H4 (cell line): Measurements from ENCODE around the gene RHOF. TPM values are rescaled to one million over a fixed set of nuclear protein-coding genes. Genes with fewer than 3 reads are reported as not detected.
"Not testable (repeated sequence)": the region's sequence is repeated elsewhere in the genome, so short reads cannot be mapped to it uniquely, and the experiment has no call there.

Experiments
- DNase-seq: peaks from one replicate; pipeline ENCODE4 v3.0.0-alpha.2; 2015; ENCODE audit warnings: low spot score
- total RNA-seq: library from RNA; depleted of rRNA; stranded (reverse); fragments of >200 nt; shearing (Covaris generic); gene quantifications from 2 replicates; pipeline ENCODE4 v1.2.3, GENCODE V29; 2014

RHOF gene
- total RNA-seq, 1 experiment from 2014 or later = 0.99 TPM

DNA sequence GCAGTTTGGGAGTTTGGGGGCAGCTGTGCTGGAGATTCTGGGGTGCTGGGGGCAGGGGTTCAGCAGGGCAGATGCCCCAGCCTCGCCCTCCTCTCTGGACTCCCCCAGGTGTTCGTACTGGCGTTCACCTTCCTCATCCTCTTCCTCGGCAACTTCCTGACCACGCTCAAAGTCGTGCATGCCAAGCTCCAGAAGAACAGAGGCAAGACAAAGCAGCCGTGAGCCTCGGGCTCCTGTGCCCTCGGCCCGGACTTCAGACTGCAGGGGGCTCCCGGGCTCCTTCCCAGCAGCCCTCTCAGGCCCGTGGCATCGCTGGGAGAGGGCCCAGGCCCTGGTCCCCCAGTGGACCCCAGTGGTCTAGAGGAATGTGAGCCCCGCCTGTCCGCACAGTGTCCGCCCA, 18.0 kb downstream of the RHOF start:
- no peak for DNase-seq

DNA sequence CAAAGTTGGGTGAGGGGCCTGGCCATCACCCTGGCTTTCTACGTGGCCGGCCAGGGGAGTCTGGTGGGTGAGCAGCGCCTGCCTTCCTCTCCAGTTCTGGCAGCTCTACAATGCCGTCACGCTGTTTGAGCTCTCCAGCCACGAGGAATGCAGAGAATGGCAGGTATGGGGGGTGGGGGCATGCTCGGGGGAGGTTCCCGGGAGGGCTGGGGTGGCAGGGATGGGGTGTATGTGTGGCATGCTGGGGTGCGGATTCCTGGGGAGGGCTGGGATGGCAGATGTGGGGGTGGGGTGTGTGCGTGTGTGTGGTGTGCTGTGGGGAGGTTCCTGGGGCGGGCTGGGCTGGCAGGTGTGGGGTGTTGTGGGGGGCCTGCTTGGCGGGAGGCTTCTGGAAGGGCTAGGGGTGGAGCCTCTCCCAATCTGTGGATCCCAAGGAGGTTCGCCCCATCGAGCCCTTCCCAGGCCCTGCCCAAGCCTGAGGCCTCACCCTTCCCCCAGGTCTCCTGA, 18.5 kb downstream of the RHOF start:
- no peak for DNase-seq

DNA sequence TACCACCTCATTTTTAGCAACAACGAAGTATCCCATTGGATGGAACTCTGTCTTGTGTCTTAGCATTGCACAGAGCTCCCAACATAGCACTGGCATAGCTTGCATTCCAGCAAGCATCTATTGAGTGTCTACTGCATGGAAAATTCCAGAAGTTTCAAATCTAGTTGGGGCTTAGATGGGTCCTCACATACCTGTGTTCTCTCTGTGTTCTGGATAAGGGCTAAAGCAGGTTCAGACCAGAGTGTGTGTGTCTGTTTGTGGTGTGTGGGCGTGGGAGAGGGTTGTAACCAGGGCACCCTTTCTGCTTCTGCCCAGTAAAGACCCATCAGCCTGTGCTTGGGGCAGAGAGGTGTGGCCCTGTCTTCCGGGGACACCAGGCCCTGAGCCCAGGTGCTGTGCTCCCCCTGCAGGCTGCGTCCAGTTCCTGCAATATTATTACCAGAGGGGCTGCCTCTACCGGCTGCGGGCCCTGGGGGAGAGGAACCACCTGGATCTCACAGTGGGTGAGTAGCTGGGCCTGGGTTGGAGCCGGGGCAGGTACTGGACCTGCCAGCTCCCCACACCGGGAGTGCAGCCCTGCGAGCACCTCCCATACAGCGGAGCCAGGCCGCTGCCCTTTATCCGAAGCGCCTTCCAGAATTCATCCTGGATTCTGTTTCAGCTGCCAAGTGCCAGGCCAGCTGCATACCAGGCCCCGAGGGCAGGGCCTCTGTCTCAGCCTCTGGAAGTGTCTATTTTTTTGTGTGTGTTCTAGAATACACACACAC, 20.3 kb downstream of the RHOF start:
- peak; percentile 57 for DNase-seq

DNA sequence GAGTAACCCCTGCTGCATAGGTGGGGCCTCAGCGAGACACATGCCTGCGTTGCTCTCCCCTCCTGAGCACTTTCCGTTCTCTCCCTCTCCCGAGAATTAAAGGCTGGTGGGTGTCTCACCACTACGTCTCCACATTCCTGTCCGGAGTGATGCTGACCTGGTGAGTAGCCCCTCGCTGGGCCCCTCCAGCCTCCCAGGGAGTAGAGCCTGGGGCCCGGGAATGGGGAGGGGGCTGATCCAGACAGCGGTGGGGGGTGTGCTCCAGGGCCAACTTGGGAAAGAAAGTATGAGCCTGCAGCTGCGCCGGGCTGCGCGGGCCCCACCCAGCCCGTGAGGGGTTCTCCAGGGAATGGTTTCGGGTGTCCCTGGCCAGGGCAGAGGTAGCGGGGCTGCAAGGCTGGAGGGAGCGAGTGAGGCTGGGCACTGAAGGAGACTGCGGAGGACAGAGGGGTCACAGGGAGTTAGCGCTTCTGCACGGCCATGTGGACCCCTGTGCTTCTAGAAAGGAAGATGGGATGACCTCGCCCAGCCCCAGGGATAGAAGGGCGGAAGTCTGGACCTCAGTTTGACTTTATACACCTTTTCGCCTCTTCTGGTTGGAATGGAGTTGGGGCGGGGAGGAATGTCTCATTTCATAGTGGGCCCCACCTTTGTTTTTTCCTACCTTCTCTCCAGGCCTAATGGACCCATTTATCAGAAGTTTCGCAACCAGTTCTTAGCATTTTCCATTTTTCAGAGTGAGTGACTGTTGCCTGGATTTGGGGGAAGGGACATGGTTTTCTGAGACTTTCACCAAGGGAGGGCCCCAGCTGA, 22.5 kb downstream of the RHOF start:
- no peak for DNase-seq

DNA sequence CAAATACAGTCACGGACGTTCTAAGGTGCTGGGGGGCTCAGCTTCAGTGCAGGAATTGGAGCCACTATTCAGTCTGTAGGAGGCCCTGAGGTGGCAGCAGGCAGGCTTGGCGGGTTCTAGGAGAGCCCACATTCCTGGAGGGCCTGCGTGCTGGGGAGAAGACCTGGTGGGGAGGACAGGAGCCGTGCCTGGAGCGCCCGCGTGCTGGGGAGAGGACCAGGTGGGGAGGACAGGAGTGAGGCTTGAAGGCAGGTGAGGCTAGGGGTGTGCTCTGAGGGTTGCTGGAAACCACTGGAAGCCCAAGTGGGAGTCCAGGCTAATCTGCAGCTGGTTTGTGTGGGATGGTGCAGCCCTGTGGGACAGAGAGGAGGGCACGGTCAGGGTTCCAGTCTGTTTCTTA, 23.1 kb downstream of the RHOF start:
- DNase-seq = no peak

DNA sequence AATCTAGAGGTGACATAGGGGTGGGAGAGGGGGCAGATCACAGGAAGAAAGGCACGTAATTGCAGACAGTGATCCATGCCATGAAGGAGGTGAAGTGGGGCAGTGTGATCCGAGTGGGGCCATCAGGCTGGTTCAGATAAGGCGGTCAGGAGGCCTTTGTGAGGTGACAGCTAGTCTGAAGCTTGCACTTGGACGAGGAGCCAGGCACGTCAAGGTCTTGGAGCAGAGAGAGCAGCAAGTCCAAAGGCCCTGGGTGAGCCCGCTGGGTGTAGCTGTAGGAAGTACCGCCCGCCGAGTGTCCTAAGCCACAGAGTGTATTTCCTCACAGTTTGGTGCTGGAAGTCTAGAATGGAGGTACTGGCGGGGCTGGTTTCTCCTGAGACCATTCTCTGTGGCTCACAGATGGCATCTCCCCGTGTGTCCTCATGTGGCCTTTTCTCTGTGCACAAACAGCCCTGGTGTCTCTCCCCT, 23.6 kb downstream of the RHOF start:
- no peak for DNase-seq

DNA sequence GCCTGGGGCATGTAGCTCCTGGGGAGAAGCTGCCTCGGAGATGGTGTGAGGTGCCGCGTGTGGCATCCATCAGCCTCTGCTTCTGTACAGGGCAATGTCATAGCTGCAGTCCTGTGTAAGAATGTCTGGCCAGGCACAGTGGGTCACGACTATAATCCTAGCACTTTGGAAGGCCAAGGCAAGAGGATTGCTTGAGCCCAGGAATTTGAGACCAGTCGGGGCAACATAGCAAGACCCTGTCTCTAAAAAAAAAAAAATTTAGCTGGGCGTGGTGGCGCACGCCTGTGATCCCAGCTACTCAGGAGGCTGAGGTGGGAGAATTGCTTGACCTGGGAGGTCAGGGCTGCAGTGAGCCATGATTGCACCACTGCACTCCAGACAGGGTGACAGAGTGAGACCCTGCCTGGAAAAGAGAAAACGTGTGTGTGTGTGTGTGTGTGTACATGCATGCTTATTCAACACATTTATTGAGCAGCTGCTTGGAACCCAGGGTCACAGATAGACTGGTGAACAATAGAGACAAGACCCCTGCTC, 24.1 kb downstream of the RHOF start:
- DNase-seq = no peak

DNA sequence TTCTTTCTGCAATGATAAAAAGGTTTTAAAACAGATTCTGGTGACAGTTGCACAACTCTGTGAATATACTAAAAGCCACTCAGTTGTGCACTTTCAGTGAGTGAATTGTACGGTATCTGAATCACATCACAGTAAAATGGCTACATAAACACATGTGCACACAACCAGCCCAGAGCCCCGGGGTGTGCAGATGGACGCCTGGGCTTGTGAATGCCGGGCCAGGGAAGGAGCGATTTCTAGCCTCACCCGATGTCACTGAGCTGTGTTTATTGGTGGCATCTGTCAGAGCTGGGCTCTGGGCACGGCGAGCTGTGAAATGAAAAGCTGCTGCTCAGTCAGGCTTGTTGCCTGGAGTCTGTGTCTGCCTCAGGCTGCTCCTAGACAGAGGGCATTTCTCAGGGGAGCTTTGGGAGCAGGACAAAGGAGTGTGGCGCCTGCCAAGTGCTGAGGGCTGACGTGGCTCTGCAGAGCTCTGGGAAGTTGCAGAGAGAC, 25.9 kb downstream of the RHOF start:
- DNase-seq = no peak

DNA sequence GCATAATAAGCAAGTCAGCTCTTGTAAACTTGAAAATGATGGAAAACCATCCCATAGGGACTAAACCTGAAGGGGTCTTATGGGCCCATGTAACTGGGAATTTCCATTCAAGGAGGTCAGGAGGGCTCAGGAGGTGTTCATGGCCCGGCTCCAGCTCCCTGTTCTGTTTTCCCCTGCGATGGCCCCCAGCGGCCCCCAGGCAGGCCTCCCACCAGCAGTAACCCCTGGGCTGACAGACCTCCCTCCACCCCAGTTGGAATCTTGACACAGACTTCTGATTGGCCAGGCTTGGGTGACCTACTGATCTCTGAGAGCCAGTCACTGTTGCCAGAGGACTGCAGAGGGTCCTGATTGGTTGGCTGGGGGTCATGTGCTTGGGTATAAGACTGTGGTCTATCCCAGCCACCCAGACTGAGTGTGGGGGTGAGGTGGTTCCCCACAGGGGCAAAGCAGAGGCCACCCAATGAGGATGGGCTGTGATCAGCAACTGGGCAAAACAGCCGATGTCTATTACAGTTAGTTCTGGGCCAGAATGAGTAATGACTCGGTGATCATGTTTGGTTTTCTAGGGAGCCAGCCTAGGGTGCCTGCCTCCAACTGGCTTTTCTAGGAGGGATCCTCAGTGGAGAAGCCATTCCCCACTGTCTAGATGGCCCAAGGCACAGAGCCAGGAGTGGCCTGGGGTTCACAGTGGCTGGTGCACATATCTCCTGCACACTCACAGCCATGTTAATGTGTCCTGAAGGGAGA, 27.0 kb downstream of the RHOF start:
- DNase-seq = no peak

DNA sequence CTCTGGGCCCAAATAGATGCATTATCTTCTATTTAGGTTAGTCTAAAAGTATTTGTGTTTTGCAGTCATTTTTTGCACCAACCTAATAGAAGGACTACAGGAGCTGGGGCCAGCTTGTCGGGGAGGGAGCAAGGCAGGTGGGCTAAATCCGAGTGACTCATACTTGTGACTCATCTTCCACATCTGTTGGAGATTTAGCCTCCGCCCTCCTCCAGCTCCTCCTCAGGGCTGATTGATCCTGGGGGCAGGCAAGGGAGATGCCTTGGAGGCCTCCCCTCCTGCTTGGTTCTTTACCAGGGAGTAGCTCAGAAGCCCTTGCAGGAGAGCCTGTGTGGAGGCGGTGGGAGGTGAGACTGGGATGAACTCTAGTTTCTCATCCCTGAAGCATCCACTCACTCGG, 27.9 kb downstream of the RHOF start:
- peak; percentile 52 for DNase-seq

DNA sequence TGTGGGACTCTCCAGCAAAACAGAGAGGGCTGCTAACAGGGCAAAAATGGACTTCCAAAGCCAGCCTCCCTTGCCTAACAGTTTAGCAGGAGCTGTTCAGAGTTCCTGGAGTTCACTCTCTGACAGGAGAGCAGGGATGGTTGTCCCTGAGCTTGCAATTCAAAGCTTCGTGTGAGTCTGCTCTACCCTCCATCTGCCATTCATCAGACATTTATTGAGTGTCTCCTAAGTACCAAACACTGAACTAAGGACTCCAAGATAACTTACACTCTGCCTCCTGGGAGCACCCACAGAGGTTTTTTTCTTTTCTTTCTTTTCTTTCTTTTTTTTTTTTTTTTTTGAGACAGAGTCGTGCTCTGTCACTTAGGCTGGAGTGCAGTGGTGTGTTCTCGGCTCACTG, 28.7 kb downstream of the RHOF start:
- no peak for DNase-seq

DNA sequence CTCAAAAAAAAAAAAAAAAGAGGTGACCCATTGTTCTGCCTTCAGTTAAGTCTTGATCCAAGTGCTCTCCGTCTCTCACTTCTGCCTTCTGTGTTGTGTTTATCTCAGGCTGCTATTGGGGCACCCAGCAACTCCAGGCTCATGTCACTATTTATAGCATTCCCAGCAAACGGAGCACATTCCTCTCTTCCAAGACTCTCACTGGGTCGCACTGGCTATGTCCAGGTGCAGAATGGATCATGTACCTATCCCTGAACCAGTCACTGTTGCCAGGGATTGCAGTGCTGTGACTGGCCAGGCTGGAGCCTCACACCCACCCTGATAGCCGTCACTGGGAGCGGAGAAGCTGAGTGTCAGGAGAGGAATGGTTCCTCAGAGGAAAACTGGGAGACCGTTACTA, 31.2 kb downstream of the RHOF start:
- DNase-seq = no peak

DNA sequence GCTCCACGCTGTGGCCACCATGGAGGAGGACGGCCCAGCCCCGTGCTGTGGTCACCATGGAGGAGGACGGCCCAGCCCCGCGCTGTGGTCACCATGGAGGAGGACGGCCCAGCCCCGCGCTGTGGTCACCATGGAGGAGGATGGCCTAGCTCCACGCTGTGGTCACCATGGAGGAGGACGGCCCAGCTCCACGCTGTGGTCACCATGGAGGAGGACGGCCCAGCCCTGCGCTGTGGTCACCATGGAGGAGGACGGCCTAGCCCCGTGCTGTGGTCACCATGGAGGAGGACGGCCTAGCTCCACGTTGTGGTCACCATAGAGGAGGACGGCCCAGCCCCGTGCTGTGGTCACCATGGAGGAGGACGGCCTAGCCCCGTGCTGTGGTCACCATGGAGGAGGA, 35.0 kb downstream of the RHOF start:
- DNase-seq = not testable (repeated sequence)

DNA sequence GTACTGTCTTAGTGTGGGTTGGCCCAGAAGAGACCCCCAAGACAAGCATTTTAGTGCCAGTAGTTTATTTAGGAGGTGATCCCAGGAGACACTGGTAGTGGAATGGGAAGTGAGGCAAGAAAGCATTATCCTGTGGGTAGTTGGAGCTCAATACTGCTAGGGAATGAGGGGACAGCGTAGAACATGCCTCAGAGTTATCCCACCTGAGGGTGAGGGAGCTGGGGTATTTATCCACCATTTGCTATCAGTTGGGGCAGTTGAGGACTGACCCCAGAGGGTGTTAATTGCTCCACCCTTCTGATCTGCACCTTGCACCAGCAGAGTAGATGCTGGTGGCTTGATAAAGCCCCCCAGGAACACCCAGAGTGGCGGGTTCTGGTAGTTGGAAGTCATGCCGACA, 37.9 kb downstream of the RHOF start:
- DNase-seq = no peak

DNA sequence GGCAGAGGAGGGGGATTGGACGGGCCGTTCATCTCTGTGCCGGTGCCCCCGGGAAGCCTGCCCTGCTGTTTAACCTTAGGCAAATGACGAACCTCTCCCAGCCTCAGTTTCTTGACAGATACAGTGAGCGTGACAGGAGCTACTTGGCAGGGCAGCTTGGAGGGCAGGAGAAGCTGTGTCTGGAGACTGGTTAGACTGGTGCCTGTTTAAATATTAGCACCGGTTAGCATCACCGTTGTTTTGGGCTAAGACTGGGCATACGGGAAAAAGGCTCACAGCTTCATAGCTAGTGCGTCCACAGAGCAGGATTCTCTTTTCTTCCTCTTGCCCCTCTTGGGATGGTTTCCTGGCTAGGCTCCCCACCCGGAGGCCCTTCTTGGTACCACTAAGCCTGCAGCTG, 38.7 kb downstream of the RHOF start:
- DNase-seq = no peak

DNA sequence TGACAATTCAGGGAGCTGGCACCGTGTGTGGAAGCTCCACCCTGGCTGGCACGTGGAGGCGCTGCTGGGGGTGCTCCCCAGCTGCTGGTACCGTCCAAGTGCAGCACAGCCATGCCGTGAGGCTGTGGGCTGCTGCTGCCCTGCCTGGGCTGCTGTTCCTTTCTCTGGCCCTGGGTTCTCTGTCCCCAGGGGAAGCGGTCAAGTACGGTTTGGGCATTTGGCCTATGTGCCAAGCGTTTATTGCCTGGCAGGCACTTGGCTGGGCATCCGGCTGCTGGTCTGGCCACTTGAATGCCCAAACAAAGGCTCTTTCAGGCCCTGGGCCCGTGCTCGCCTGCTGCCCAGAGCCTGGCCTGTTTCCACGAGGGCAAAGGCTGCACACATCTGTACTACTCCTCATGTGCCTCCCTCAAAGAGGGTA, 39.6 kb downstream of the RHOF start:
- DNase-seq = no peak

DNA sequence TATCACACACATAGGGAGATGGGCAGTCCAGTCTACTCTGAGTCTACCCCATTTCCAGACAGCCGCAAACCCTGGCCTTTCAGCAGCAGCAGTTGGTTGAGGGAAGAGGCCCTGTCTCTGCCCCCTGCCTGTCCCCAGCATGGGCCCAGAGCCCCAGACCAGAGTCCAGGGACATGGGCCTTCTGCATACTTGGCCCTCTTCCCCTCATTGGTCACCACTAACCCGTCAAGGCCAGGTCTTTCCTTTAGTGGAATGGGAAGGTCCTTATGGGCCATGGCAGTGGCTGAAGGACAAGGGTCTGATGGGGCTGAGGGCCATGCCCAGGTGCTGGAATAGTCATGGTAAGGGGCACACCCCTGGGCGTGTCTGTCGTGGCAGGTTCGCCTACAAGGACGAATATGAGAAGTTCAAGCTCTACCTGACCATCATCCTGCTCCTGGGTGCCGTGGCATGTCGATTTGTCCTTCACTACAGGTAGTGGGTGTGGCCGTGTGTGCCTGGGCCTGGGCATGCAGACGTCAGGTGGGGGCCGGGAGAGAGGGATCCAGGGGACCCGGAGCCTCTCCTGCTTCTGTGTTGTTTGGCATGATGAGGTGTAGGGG, 41.6 kb downstream of the RHOF start:
- DNase-seq = no peak

DNA sequence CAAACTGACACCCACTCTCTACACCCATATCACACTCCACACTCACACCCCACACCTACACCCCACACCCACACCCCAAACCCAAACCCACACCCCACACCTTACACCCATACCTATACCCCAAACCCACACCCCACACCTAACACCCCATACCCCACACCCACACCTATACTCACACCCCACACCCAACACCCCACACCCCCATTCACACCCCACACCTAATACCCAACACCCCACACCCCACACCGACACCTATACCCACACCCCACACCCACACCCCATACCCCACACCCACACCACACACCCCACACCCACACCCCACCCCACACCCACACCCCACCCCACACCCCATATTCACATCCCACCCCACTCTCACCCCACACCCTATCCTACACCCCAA, 42.5 kb downstream of the RHOF start:
- no peak for DNase-seq

DNA sequence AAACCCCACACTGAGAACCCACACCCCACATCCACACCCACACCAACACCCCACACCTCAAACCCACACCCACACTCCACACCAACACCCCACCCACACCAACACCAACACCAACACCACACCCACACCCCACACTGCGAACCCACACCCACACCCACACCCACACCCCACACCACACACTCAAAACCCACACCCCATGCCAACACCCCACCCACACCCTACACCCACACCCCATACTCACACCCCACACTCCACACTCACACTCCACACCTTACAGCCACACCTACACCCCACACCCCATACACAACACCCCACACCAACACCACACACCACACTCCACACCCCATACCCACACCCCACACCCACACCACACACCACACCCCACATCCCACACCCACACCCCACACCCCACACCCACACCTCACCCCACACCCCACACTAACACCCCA, 43.0 kb downstream of the RHOF start:
- no peak for DNase-seq

DNA sequence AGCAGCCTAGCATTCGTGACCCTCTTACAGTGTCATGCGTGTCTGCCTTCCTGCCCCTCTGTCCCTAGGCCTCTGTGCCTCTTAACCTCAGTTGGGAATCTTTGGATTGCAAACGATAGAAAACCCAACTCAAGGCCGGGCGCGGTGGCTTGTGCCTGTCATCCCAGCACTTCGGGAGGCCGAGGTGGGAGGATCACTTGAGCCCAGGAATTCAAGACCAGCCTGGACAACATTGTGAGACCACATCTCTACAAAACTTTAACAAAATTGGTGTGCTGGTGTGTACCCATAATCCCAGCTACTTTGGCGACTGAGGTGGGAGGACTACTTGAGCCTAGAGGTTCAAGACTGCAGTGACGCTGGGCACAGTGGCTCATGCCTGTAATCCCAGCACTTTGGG, 44.2 kb downstream of the RHOF start:
- no peak for DNase-seq

DNA sequence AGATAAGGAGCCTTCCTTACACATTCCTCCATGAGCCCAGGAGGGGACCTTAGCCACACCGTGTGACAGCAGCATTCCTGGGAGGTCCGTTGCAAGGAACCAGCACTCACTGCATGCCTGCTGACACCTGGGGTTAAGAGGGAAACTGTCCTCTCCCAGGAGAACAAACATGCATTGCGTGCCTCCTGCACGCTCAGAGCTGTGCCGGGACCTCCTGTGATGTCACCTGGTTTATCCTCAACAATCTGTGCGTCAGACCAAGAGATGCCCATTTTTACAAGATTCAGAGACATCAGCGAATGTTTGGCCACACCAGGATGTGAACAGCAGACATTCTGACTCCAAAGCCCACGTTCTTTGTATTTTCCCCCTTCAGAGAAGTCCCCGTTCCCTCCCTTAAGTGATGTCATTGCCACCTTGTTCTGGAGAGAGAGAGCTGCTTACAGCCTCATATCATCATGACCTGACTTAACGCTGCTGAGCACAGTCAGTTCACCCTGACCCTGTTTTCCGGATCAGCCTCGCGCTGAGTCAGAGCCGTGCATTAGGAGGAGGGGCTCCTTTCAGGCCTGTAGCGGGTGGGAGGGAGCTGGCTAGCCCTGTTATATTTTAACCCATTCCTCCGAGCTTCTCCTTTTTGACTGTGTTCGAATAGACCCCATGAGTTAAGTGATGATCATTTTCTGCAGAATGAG, 44.8 kb downstream of the RHOF start:
- no peak for DNase-seq
